ENCODE results near the gene CTBS. TPM values are rescaled to one million over a fixed set of nuclear protein-coding genes. Genes with fewer than 3 reads are reported as not detected.
"Not testable (repeated sequence)": the region's sequence is repeated elsewhere in the genome, so short reads cannot be mapped to it uniquely, and the experiment has no call there.

The CTBS gene
- total RNA-seq, result 2.0 TPM

DNA sequence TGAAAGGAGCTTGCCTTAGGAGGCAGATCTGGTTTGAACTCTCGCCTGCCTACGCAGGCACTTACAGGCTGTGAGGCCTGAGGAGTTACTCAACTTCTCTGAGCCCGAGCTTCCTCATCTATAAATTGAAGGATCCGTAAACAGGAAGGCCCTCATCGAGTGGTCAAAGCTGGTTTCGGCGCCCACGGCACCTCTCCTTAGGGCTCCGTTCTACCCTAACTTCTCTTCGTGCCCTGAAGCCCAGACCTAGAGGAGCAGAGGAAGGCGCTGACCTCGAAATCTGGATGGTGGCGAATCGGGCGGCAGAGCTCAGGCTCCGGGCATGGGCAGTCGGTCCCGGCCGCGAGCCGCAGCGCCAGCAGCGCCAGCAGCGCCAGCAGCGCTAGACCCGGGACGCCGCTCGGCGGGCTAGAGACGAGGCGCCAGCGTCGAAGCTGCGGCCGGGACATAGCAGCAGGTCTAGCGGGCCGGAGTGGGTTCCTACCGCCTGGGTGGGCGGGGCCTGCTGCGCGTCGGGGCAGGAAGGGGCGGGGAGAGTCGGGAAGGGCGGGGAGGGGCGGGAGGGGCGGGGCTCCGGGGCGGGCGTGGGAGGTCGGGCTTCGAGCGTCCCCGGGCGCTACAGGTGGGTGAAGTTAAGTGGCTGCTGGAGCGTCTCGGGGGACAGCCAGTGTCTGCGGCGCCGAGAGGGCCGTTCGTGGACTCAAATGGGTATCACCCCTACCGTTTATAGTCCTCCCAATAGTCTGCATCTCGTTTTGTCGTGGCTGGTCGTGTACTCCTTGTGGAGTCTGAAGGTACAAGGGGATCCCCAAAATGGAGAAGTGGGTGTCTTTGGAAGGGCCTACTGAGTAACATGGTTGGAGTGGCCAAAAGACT lies at the start of gene CTBS:
Gene CTBS, minus strand, starts transcription at position 474 of the 876 bp plus-strand sequence. Its CDS starts 25 bp downstream, at position 449.
- DNase-seq (ENCODE audit: low spot score in 2 of 2), result peak; percentile 89 to 97
- FAIRE-seq, result no peak

- no peak for FAIRE-seq
These were observed 47.3 kb upstream of the CTBS start for GRCh38 chr1:84621553-84621952.

DNA sequence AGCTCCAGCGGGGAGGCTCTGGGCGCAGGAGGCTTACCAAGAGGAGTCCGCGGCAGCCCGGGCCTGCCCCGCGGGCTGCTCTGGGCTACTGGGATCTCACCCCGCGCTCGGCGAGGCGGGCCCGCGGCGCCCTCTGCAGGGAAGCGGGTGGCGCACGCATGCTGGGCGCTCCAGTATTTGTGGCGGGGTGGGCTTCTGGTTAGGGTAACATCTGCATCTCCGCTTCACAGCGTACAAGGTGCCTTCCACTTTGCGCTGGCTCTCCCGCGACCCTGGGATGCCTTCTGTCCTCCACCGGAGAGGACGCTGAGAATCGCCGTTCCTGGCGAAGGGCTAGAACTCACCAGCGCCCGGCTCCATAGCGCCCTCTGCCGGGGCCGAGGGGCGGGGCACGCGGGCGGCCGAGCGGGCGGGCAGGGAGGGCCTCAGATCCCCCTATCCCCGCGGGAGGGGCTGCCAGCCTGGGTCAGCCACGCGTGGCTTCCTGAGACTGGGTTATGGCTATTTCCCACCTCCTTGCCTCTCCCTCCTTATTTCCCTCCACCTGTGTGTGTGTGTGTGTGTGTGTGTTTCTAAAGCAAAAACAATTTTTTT lies 46.6 kb upstream of the CTBS start:
- DNase-seq (ENCODE audit: low spot score in 2 of 2) (peak; percentile 68 to 82), FAIRE-seq (no peak)

More at GRCh38 chr1:84621553-84621952, 47.3 kb upstream of the CTBS start:
- DNase-seq (ENCODE audit: low spot score in 2 of 2), result no peak

GRCh38 chr1:84619383-84620102 lies 45.3 kb upstream of the CTBS start:
- FAIRE-seq, result no peak
- peak; percentile 40 to 53 for DNase-seq (ENCODE audit: low spot score in 2 of 2)

DNA sequence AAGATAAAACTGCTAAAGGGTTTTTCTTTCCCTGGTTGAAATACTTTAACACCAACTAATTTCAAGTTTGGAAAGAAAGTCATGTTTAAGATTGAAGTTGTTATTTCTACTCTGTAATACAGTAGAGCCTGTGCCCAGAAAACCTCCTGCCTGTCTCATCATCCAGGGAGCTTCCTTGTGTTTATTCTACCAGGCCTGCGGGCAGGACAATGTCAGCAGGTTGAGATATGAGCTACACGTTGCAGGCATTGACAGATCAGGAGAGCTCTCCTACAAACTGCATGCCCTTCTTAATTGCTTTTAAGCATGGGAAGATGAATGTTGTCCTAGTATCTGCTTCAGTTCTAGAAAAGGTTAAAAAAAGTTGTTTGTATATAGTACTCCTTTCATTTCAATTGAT lies 43.1 kb upstream of the CTBS start:
- FAIRE-seq, result no peak
- no peak for DNase-seq (ENCODE audit: low spot score in 2 of 2)

- FAIRE-seq, result no peak
- no peak for DNase-seq (ENCODE audit: low spot score in 2 of 2)
These were observed 41.5 kb upstream of the CTBS start for GRCh38 chr1:84615790-84616189.

DNA sequence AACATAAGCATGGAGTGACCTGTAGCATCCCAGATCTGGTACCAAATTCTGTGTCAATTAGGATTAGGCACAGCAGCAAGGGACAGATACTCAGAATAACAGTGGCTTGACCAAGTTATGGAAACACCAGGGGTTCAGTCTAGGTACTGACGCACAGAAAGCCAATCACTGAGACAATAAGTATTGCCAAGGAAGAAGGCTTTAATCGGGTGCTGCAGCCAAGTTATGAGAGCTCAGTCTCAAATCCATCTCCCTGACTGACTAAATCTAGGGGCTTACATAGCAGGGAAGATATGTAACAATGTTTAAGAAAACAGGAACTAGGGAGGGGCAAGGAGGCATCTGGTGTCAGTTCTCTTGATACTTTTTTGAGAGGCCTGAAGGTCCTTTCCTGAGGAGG lies 39.6 kb upstream of the CTBS start:
- FAIRE-seq (no peak), DNase-seq (ENCODE audit: low spot score in 2 of 2) (no peak)

DNA sequence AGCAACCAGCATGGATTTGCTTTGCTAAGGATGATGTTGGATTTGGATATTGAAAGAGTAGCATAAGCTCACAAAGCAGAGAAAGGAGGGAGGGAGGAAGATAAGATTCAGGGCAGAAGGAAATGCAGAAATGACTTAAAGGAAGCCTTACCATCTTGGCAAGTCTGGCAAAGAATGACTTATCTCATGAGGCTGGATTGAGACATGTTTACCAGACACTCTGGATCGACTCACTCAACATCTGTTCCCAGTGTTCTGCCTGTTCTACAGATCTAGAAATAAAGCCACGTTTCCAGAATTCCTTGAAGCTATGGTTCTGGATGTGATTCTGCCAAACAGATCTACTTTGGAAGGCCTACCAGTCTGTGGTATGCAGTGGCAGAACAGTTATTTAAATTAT lies 38.8 kb upstream of the CTBS start:
- FAIRE-seq, result no peak
- DNase-seq (ENCODE audit: low spot score in 2 of 2), result no peak

DNA sequence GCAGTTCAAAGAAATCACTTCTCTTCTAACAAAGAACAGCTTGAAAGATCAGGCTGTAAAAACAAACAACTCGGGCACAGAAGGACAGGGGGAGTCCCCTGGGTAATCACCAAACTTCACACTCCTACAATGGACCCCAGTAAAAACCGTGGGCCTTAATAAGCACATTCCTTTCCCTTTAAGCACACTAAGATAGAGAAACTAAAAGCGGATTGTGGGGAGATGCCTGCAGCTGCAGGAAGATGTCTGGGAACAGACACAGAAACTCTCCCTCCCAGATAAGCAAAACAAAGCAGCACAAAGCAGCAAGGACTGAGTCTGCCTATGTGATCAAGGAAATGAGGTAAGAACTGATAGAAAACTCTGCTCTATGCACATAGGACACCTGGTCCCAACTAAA lies 37.6 kb upstream of the CTBS start:
- FAIRE-seq, result no peak
- DNase-seq (ENCODE audit: low spot score in 2 of 2), result no peak

GRCh38 chr1:84611091-84611490 lies 36.9 kb upstream of the CTBS start:
- no peak for DNase-seq (ENCODE audit: low spot score in 2 of 2)

GRCh38 chr1:84606977-84607376 lies 32.7 kb upstream of the CTBS start:
- FAIRE-seq, result no peak

More at GRCh38 chr1:84611091-84611490, 36.9 kb upstream of the CTBS start:
- FAIRE-seq, result no peak

DNA sequence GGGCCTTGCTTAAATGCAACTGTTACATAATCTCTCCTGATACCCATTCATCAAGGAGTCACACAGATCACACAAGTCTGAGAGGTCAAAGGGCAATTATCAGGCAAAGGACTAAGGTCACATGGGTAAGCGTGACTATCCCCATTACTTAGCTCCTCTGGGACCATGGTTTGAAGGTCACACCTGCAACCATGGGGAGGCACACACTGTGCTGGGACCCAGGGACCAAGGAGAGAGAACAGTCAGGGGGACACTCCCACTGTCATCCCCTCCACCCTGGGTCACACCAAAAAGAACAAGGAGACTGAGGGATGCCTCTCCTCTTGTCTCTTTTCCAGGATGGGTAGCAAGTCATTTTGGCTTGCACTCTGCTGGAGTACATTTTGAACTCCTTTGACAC lies 30.9 kb upstream of the CTBS start:
- FAIRE-seq (no peak), DNase-seq (ENCODE audit: low spot score in 2 of 2) (no peak)

More at GRCh38 chr1:84606977-84607376, 32.7 kb upstream of the CTBS start:
- no peak for DNase-seq (ENCODE audit: low spot score in 2 of 2)

DNA sequence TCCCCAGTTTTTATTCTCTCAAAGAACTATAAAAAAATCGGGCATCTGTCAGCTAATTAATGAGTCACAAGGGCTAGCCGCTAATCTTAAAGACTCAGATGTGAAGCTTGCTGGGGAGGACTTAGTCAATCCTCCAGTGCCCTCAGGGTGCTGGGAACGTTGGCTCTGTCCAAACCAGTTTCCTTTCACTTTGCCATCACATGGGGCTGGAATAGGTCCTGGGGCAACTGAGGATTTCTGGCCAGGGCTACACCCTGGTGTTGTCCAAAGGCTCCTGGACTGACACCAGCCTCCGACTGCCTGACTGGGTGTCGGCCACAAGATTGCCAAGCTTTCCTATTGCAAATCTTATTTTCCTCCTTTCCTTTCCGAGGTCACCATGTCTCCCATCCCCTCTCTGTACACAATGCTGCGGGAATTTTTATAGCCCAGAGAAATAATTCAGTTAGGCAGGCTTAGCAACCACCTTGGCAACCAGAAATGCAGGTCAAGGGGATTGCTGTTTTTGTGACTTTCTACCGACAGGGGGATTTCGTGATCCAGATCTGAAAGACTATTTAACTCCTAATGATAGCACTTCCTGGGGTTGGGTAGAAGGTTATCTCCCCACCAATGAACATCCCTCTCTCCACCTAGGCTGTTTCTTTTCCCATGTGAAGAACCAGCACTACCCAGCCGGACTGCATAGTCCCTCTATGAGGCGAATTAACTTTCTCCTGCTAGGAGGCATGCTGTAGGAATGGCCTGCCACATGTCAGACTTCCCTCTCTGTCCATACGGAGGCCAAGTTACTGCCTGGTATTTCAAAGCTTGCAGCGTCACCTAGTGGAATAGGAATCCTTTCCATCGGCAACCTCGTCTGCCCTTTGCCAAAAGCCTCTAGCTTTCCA lies 29.9 kb upstream of the CTBS start:
- no peak for DNase-seq (ENCODE audit: low spot score in 2 of 2)

DNA sequence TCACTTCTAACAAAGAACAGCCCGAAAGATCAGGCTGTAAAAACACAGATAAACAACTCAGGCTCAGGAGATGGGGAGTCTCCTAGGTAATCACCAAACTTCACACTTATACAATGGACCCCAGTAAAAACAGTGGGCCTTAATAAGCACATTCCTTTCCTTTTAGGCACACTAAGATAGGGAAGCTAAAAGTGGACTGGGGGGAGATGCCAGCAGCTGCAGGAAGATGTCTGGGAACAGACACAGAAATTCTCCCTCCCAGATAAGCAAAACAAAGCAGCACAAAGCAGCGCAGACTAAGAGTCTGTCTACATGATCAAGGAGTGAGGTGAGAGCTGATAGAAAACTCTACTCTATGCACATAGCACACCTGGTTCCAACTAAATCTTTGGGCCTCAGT lies 29.0 kb upstream of the CTBS start:
- no peak for FAIRE-seq
- DNase-seq (ENCODE audit: low spot score in 2 of 2), result no peak

More for the DNA sequence above, 29.9 kb upstream of the CTBS start:
- FAIRE-seq, result no peak

DNA sequence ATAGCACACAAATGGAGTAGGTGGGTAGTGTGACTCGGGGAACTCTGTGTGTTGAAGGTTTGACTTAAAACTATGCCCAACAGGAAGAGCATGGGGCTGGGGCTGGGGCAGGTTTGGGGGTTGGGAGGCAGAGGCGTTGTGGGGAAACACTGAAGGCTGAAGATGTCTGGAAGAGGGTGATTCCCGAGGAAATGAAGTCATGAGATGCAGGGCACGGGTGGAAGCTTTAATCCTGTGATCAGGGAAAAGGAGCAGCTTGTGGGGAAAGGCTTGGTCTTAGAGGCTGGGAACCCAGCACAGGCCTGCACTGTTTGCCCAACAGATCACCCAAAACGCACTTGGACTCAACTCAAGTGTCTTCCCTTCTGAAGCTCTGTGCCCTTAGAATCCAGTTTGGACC lies 26.6 kb upstream of the CTBS start:
- DNase-seq (ENCODE audit: low spot score in 2 of 2) (no peak), FAIRE-seq (no peak)

DNA sequence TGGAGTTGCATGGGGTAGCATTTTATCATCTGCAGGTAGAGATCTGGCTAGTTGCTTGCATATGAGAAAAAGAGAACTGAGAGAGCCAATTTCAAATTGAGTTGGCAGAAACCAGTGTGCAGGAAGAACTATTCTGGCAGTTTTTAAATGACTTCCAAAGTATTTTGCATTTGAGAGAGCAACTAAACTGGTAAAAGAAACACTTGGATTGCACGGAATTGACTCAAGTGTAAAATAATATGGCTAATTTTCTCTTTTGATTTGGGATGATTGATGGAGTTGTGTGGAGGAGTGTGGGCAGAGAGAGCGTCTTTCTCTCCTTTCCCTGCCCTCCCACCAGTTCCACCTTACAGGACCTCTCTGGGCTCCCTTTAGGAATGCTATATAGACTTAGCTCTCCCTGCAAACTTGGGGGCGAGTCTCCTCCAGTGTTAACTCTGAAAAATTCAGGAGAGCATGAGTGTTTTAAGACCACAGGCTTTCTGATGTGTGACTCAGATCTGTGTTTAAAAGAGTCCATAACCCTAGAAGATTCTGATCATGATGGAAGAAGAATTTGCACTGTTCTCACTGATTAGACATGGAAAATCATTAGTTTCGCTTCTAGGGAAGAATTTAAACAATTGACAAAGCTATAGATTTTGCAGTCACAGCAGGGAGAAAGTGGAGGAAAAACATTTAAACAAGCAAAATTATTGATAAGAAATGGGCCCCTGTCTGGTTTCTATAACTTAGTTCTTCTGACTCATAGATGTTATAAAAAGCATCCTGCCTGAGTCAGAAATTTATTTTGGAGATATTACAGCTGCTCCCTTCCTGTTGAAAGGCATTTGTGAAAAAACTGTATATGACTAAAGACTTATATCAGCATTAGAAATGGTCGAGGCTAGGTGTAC lies 24.9 kb upstream of the CTBS start:
- DNase-seq (ENCODE audit: low spot score in 2 of 2) (no peak), FAIRE-seq (no peak)

- DNase-seq (ENCODE audit: low spot score in 2 of 2) (no peak), FAIRE-seq (no peak)
These were observed 24.2 kb upstream of the CTBS start for GRCh38 chr1:84598418-84598817.

DNA sequence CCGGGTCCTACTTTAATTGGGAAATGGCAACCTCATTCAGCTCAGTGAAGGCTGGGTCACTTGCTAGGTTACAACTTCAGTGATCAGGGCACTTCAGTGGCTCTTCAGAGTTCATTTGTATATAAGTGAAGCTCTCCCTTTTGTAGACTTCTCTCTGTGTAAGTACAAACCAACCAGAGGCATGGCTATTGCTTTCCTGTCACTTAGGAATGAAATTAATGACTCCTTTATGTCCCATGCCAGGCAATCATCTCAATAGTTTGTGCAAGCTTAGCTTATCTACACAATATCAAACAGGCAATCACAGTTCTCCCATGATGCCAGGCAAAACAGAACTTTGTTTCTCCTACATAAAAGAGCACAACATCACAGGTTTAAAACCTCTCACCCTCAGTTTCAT lies 22.8 kb upstream of the CTBS start:
- no peak for DNase-seq (ENCODE audit: low spot score in 2 of 2)
- FAIRE-seq, result no peak

GRCh38 chr1:84594959-84595358 lies 20.7 kb upstream of the CTBS start:
- FAIRE-seq; DNase-seq (ENCODE audit: low spot score in 2 of 2): not testable (repeated sequence)
